Neural cell (in vitro differentiated cells): ENCODE measurements around the gene SFMBT1. TPM values are rescaled to one million over a fixed set of nuclear protein-coding genes. Genes with fewer than 3 reads are reported as not detected.

Experiments used
- H2AFZ ChIP-seq: fragments of 200-600, 300-800 bp; sonication (generic), shearing (Covaris generic); 2 replicates; pipeline ENCODE4 v1.6.0; 2014; ENCODE audit warnings: low read depth, mild to moderate bottlenecking, antibody characterized with exemption, low read length, moderate library complexity
- H3F3A ChIP-seq: fragments of 200-600 bp; shearing (Covaris generic); 2 replicates; pipeline ENCODE4 v1.6.1; 2016; ENCODE audit warnings: mild to moderate bottlenecking, moderate library complexity, mixed read lengths, antibody characterized with exemption, low read length; ENCODE audit not compliant: insufficient read depth, poor library complexity, severe bottlenecking
- H3K27ac ChIP-seq: fragments of 200-600, 300-800 bp; sonication (generic), shearing (Covaris generic); 2 replicates; pipeline ENCODE4 v1.5.1; 2014; ENCODE audit warnings: mild to moderate bottlenecking, low read length, moderate library complexity
- H3K27me3 ChIP-seq: fragments of 300-800, 200-600 bp; sonication (generic), shearing (Covaris generic); 2 replicates; pipeline ENCODE4 v1.6.0; 2014; ENCODE audit warnings: mild to moderate bottlenecking, low read depth, low read length, moderate library complexity; ENCODE audit not compliant: insufficient read depth
- H3K36me3 ChIP-seq: fragments of 300-800, 200-600 bp; sonication (generic), shearing (Covaris generic); 2 replicates; pipeline ENCODE4 v1.5.1; 2014; ENCODE audit warnings: mild to moderate bottlenecking, antibody characterized with exemption, low read length, moderate library complexity; ENCODE audit not compliant: insufficient read depth
- H3K4me2 ChIP-seq: fragments of 300-800, 200-600 bp; sonication (generic), shearing (Covaris generic); 2 replicates; pipeline ENCODE4 v1.6.0; 2014; ENCODE audit warnings: mild to moderate bottlenecking, low read length
- H3K4me3 ChIP-seq: fragments of 300-800, 200-600 bp; sonication (generic), shearing (Covaris generic); 2 replicates; pipeline ENCODE4 v1.5.1; 2014; ENCODE audit warnings: mild to moderate bottlenecking, low read length, moderate library complexity
- H3K79me2 ChIP-seq: fragments of 200-600 bp; shearing (Covaris generic); replicated peaks from 2 replicates; pipeline ENCODE4 v1.6.0; 2014; ENCODE audit warnings: mild to moderate bottlenecking, low read length, moderate library complexity; ENCODE audit not compliant: insufficient read depth
- H3K9ac ChIP-seq: fragments of 300-800, 200-600 bp; sonication (generic), shearing (Covaris generic); 2 replicates; pipeline ENCODE4 v1.6.1; 2016; ENCODE audit warnings: mild to moderate bottlenecking, low read length, mixed read lengths
- H3K9me2 ChIP-seq: fragments of 200-600 bp; shearing (Covaris generic); 2 replicates; pipeline ENCODE4 v1.6.1; 2016; ENCODE audit warnings: mild to moderate bottlenecking, low read length, mixed read lengths; ENCODE audit not compliant: insufficient read depth
- H3K9me3 ChIP-seq: fragments of 200-600, 300-800 bp; sonication (generic), shearing (Covaris generic); 2 replicates; pipeline ENCODE4 v1.6.1; 2016; ENCODE audit warnings: mild to moderate bottlenecking, mixed run types, low read length, moderate library complexity, mixed read lengths
- H4K20me1 ChIP-seq: fragments of 200-600 bp; shearing (Covaris generic); 2 replicates; pipeline ENCODE4 v1.6.1; 2016; ENCODE audit warnings: mild to moderate bottlenecking, mixed run types; ENCODE audit not compliant: insufficient read depth
- CTCF ChIP-seq: fragments of 450-650 bp; IDR thresholded peaks from 2 replicates; pipeline ENCODE4 v1.5.1; 2014; ENCODE audit warnings: antibody characterized with exemption, mild to moderate bottlenecking, moderate library complexity; ENCODE audit not compliant: poor library complexity, severe bottlenecking
- EP300 ChIP-seq: fragments of 450-650 bp; conservative IDR thresholded peaks from 2 replicates; pipeline ENCODE4 v1.6.1; 2014; ENCODE audit warnings: antibody characterized with exemption, mild to moderate bottlenecking, moderate library complexity; ENCODE audit not compliant: poor library complexity, severe bottlenecking
- EZH2 ChIP-seq: fragments of 200-600, 300-800 bp; shearing (Covaris generic), sonication (generic); IDR thresholded peaks from 2 replicates; pipeline ENCODE4 v1.6.1; 2014; ENCODE audit warnings: antibody characterized with exemption, low read length, borderline replicate concordance, mild to moderate bottlenecking; ENCODE audit not compliant: insufficient read depth, poor library complexity, severe bottlenecking
- MXI1 ChIP-seq: fragments of 450-650 bp; conservative IDR thresholded peaks from 2 replicates; pipeline ENCODE4 v1.6.1; 2014; ENCODE audit warnings: antibody characterized with exemption, mild to moderate bottlenecking; ENCODE audit not compliant: poor library complexity, severe bottlenecking
- POLR2AphosphoS5 ChIP-seq: IDR thresholded peaks from 2 replicates; pipeline ENCODE4 v1.6.1; 2012
- RAD21 ChIP-seq: fragments of 450-650 bp; conservative IDR thresholded peaks from 2 replicates; pipeline ENCODE4 v1.6.1; 2014; ENCODE audit warnings: antibody characterized with exemption, mild to moderate bottlenecking, moderate library complexity
- REST ChIP-seq: IDR thresholded peaks from 2 replicates; pipeline ENCODE4 v1.6.1; 2012; ENCODE audit warnings: borderline replicate concordance
- SMC3 ChIP-seq: fragments of 450-650 bp; conservative IDR thresholded peaks from 2 replicates; pipeline ENCODE4 v1.6.1; 2014; ENCODE audit warnings: antibody characterized with exemption, mild to moderate bottlenecking, moderate library complexity; ENCODE audit not compliant: poor library complexity
- TAF1 ChIP-seq: IDR thresholded peaks from 2 replicates; pipeline ENCODE4 v1.6.1; 2012; ENCODE audit warnings: low read depth
- polyA plus RNA-seq: library from polyadenylated mRNA; depleted of rRNA; stranded (reverse); fragments of >200 nt; gene quantifications from 2 replicates; pipeline ENCODE4 v1.2.3, GENCODE V29; 2014

SFMBT1 gene
- polyA plus RNA-seq, 1 donor from 2014 or later: 17.3 TPM

- no peak overlapping the region for H3K27ac ChIP-seq
- H4K20me1 ChIP-seq: no peaks in the 10 kb centered on the region
- H3K9me2 ChIP-seq: no peaks in the 10 kb centered on the region
- H3K79me2 ChIP-seq: peaks cover 6% of the 10 kb centered on the region
- no peaks in the 10 kb centered on the region for H3F3A ChIP-seq
- no peaks in the 10 kb centered on the region for H3K27me3 ChIP-seq
- no peak for TF ChIP-seq CTCF
- no peak for TF ChIP-seq EZH2
- no peak for TF ChIP-seq MXI1
- TF ChIP-seq TAF1: no peak
- TF ChIP-seq EP300: no peak
- no peak for TF ChIP-seq RAD21
- no peak for TF ChIP-seq REST
- TF ChIP-seq POLR2AphosphoS5: no peak
- TF ChIP-seq SMC3: no peak
- H3K4me3 ChIP-seq: no peak overlapping the region
- no peaks in the 10 kb centered on the region for H3K9me3 ChIP-seq
- H2AFZ ChIP-seq: no peak overlapping the region
- H3K9ac ChIP-seq: no peak overlapping the region
- no peak overlapping the region for H3K4me2 ChIP-seq
- peaks cover 3% of the 10 kb centered on the region for H3K36me3 ChIP-seq
These were observed 159.7 kb downstream of the SFMBT1 start for GRCh38 chr3:52886049-52886730.

- Histone ChIP-seq H3K27me3 (no peaks in the 10 kb centered on the region), H3K4me2 (no peak overlapping the region), H3K9ac (no peak overlapping the region), H3K27ac (no peak overlapping the region), H3K9me3 (no peaks in the 10 kb centered on the region), H3F3A (no peaks in the 10 kb centered on the region), H3K36me3 (peaks cover 3% of the 10 kb centered on the region), H3K9me2 (no peaks in the 10 kb centered on the region), H3K79me2 (peaks cover 6% of the 10 kb centered on the region), H2AFZ (no peak overlapping the region), H3K4me3 (no peak overlapping the region), H4K20me1 (no peaks in the 10 kb centered on the region)
- TF ChIP-seq EZH2: no peak
- TF ChIP-seq REST: no peak
- TF ChIP-seq SMC3: no peak
- no peak for TF ChIP-seq EP300
- TF ChIP-seq POLR2AphosphoS5: no peak
- TF ChIP-seq RAD21: no peak
- no peak for TF ChIP-seq MXI1
- no peak for TF ChIP-seq CTCF
- TF ChIP-seq TAF1: no peak
These were observed 163.5 kb downstream of the SFMBT1 start for GRCh38 chr3:52882377-52882776.
